Suprapubic skin (tissue), 4 donors: ENCODE data around the gene CFAP99. TPM values are rescaled to one million over a fixed set of nuclear protein-coding genes. Genes with fewer than 3 reads are reported as not detected.

Source experiments
- DNase-seq, 2 donors: peaks; one replicate each; pipeline ENCODE4 v3.0.0-alpha.2; 2019; ENCODE audit warnings: low spot score in 2 of 2
- H3K27ac ChIP-seq: fragments of 200-600 bp; sonication (generic); one replicate; pipeline ENCODE4 v1.5.1; 2019
- H3K27me3 ChIP-seq: fragments of 200-600 bp; sonication (generic); one replicate; pipeline ENCODE4 v1.5.1; 2019
- H3K36me3 ChIP-seq: fragments of 200-600 bp; sonication (generic); one replicate; pipeline ENCODE4 v1.5.1; 2019
- H3K4me1 ChIP-seq: fragments of 200-600 bp; sonication (generic); one replicate; pipeline ENCODE4 v1.5.1; 2019
- H3K4me3 ChIP-seq: fragments of 200-600 bp; sonication (generic); one replicate; pipeline ENCODE4 v1.5.1; 2019; ENCODE audit warnings: mild to moderate bottlenecking
- H3K9me3 ChIP-seq: fragments of 200-600 bp; sonication (generic); one replicate; pipeline ENCODE4 v1.5.1; 2019
- EP300 ChIP-seq: sonication (generic); formaldehyde crosslinking; IDR thresholded peaks from one replicate; pipeline ENCODE4 v1.6.1; 2017; ENCODE audit warnings: antibody characterized with exemption
- POLR2A ChIP-seq, 2 donors: fragments of 450-650 bp; IDR thresholded peaks; one replicate each; pipeline ENCODE4 v1.6.1; 2017; ENCODE audit warnings: antibody characterized with exemption in 2 of 2, mild to moderate bottlenecking in 2 of 2, moderate library complexity in 2 of 2
- POLR2AphosphoS5 ChIP-seq, 3 donors: sonication (generic); formaldehyde crosslinking; IDR thresholded peaks; one replicate each; pipeline ENCODE4 v1.6.1; 2017; ENCODE audit warnings: antibody characterized with exemption in 3 of 3
- WGBS: methylation state at CpG from one replicate; pipeline ENCODE4 v1.1.5; 2018; 5-methylcytosine and 5-hydroxymethylcytosine counted together
- total RNA-seq, 4 donors: library from RNA; depleted of rRNA; stranded (reverse); fragments of >200 nt; gene quantifications; one replicate each; pipeline ENCODE4 v1.1.0, GENCODE V29; 2016
- TF ChIP-seq, protein P1 (sequence below), 2 donors: fragments of 200-600 bp in 1 of 2; fragments of 450-650 bp in 1 of 2; sonication (generic) in 1 of 2; IDR thresholded peaks; one replicate each; pipeline ENCODE4 v1.5.1; 2016 to 2019; ENCODE audit warnings: antibody characterized with exemption in 2 of 2, mild to moderate bottlenecking in 1 of 2, moderate library complexity in 1 of 2

The CFAP99 gene
- total RNA-seq, 4 donors from 2014 or later = not detected

DNA sequence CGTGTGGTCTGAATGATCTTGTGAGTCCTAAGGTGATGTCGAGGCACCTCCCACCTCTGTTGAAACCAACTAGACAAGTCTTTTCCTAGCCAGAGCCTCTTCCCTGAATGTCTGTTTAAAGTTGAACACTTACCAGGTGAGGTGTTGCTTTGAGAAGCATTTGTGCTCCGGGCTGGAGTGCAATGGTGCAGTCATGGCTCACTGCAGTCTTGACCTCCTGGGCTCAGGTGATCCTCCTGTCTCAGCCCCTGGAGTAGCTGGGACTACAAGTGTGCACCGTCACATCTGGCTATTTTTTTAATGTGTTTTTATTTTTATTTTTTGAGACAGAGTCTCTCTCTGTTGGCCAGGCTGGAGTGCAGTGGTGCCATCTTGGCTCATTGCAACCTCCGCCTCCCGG, 68.2 kb downstream of the CFAP99 start:
- peaks cover 72% of the 10 kb centered on the region for H3K4me1 ChIP-seq
- H3K9me3 ChIP-seq = no peaks in the 10 kb centered on the region
- TF ChIP-seq POLR2AphosphoS5 (IDR thresholded peaks at IDR 0.05) (no peak), POLR2A (IDR thresholded peaks at IDR 0.05) (no peak), EP300 (no peak)
- TF ChIP-seq, protein P1, sequence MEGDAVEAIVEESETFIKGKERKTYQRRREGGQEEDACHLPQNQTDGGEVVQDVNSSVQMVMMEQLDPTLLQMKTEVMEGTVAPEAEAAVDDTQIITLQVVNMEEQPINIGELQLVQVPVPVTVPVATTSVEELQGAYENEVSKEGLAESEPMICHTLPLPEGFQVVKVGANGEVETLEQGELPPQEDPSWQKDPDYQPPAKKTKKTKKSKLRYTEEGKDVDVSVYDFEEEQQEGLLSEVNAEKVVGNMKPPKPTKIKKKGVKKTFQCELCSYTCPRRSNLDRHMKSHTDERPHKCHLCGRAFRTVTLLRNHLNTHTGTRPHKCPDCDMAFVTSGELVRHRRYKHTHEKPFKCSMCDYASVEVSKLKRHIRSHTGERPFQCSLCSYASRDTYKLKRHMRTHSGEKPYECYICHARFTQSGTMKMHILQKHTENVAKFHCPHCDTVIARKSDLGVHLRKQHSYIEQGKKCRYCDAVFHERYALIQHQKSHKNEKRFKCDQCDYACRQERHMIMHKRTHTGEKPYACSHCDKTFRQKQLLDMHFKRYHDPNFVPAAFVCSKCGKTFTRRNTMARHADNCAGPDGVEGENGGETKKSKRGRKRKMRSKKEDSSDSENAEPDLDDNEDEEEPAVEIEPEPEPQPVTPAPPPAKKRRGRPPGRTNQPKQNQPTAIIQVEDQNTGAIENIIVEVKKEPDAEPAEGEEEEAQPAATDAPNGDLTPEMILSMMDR (IDR thresholded peaks at IDR 0.05) = no peak
- H3K27me3 ChIP-seq = no peaks in the 10 kb centered on the region
- no peak overlapping the region for H3K27ac ChIP-seq
- no peak overlapping the region for H3K4me3 ChIP-seq
- H3K36me3 ChIP-seq = peaks cover 23% of the 10 kb centered on the region
- WGBS = 92% methylated on average over 6 of the region's 6 CpGs
- no peak for DNase-seq

DNA sequence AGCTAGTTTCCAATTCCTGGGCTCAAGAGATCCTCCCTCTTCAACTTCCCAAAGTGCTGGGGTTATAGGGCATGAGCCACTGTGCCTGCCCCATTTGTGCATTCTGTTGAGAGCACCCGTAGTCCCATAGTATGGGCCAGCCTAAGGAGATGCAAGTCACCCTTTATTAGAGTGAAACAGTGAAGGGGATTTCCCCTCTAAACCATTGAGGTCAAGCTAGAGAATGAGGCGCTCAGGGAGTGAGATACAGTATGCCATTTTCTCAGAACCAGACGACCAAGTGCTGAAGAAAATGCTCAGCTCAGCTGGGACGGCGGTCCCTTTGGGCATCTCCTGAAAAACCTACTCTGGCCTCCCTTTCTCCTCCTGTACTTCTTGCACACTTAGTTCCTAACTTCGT, 68.9 kb downstream of the CFAP99 start:
- peaks cover 65% of the 10 kb centered on the region for H3K4me1 ChIP-seq
- WGBS = 79% methylated on average over 6 of the region's 6 CpGs

DNA sequence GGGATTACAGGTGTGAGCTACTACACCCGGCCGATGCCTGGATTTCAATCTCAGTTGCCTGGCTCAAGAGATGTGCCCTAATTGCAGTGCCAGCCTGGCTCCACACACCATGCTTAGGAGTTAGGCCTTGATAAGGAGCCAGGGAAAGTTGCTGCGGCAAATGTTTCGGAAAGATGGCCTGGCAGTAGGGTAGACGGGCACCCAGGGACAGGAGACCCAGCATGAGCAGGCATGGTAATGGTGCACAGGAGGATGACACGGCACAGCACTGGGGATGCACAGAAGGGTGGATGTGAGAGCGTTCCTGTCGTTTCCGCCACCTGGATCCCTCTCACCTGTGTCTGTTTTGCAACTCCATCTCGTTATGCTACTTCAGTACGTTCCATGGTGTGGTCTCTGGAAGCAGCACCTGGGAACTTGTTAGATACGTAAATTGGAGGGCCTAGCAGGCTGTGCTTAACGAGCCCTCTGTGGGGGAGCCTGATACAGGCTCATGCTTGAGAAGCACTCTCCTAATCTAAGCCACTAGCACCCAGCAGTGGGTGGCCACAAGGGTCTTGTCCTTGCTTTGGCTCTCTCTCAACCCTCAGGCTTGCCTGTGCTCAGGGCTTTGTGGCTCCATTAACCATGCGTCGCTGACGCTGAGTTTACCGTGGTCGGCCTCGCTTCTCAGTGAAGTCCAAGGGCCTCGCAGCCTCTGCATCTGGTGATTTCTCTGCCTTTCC, 70.5 kb downstream of the CFAP99 start:
- Histone ChIP-seq H3K27ac (no peak overlapping the region), H3K4me1 (peaks cover 53% of the 10 kb centered on the region), H3K36me3 (peaks cover 38% of the 10 kb centered on the region), H3K27me3 (no peaks in the 10 kb centered on the region), H3K9me3 (no peaks in the 10 kb centered on the region), H3K4me3 (no peak overlapping the region)
- TF ChIP-seq POLR2AphosphoS5 (IDR thresholded peaks at IDR 0.05) (no peak), EP300 (no peak), POLR2A (IDR thresholded peaks at IDR 0.05) (no peak)
- TF ChIP-seq, protein P1 (IDR thresholded peaks at IDR 0.05) = no peak
- WGBS = 88% methylated on average over 18 of the region's 20 CpGs
- DNase-seq = no peak

More for the DNA sequence above, 68.9 kb downstream of the CFAP99 start:
- no peak overlapping the region for H3K4me3 ChIP-seq
- no peaks in the 10 kb centered on the region for H3K9me3 ChIP-seq
- TF ChIP-seq, protein P1 (IDR thresholded peaks at IDR 0.05) = no peak
- no peak for TF ChIP-seq EP300
- no peak for TF ChIP-seq POLR2A (IDR thresholded peaks at IDR 0.05)
- TF ChIP-seq POLR2AphosphoS5 (IDR thresholded peaks at IDR 0.05) = no peak
- H3K27ac ChIP-seq = no peak overlapping the region
- no peak for DNase-seq
- H3K36me3 ChIP-seq = peaks cover 29% of the 10 kb centered on the region
- H3K27me3 ChIP-seq = no peaks in the 10 kb centered on the region

DNA sequence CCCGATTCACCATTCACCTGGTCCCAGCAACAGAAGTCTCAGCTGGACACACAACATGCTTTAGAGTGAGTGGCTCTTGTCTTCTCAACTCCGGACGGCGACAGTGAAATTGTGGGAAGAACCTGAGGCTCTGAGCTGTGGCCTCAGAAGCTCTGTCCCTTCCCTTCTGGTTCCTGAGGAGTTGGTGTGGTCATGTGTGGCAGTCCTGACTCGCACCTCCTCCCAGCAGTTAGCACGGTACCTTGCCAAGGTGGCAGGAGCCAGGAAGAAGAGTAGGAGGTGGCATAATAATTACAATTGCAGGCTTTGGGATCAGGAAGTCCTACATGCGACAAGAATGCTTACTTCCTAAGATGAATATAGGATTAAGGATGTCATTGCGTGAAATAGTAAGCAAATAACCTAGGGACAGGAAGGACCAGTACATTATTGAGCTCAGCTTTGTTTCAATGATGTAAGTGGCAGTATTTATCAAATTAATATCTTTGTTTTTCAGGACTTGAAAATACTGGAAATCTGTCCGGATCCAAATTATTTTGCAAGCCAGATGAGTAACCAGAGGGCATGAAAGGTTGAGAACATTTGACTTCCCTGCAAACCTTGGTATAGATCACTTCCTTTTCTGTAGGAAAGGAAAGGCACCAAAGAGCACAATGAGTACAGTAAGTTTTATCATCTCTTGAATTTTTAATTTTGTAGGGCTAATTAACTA, 71.2 kb downstream of the CFAP99 start:
- Histone ChIP-seq H3K36me3 (peaks cover 40% of the 10 kb centered on the region), H3K4me3 (no peak overlapping the region), H3K9me3 (no peaks in the 10 kb centered on the region), H3K4me1 (peaks cover 46% of the 10 kb centered on the region), H3K27ac (no peak overlapping the region), H3K27me3 (no peaks in the 10 kb centered on the region)
- WGBS = 78% methylated on average over 9 of the region's 9 CpGs
- no peak for DNase-seq
- TF ChIP-seq EP300 (no peak), POLR2AphosphoS5 (IDR thresholded peaks at IDR 0.05) (no peak), POLR2A (IDR thresholded peaks at IDR 0.05) (no peak)
- TF ChIP-seq, protein P1 (IDR thresholded peaks at IDR 0.05) = no peak

DNA sequence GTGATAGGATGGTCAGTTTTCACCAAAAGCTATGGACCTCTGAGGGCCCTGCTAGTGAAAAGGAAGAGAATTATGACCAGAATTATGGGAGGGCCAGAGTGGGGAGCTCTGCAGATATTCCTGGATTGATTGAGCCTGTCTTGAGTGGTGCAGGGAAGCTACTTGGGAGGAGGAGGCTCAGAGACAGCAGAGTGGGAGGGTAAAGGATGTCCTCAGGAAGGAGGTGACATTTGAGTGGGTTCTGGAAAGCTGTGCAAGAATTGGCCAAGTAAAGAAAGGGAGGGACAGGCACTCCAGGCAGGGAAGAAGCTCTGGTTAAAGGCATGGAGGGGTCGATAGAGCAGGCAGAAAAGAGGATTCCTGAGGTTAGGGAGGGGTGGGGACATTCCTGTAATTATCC, 74.2 kb downstream of the CFAP99 start:
- Histone ChIP-seq H3K9me3 (no peaks in the 10 kb centered on the region), H3K36me3 (peaks cover 68% of the 10 kb centered on the region), H3K27ac (no peak overlapping the region), H3K4me1 (peaks cover 16% of the 10 kb centered on the region), H3K27me3 (no peaks in the 10 kb centered on the region), H3K4me3 (no peak overlapping the region)
- DNase-seq = no peak
- TF ChIP-seq POLR2A (IDR thresholded peaks at IDR 0.05) (no peak), POLR2AphosphoS5 (IDR thresholded peaks at IDR 0.05) (no peak), EP300 (no peak)
- TF ChIP-seq, protein P1 (IDR thresholded peaks at IDR 0.05) = no peak
- 74% methylated on average over 1 of the region's 1 CpG for WGBS
